HG03439 (cell line): ENCODE results near the gene HSD17B2.
"Not testable (repeated sequence)": the region's sequence is repeated elsewhere in the genome, so short reads cannot be mapped to it uniquely, and the experiment has no call there.

Experiments
- ATAC-seq: cut with Tn5 transposase; IDR thresholded peaks from one replicate; pipeline ENCODE4 v1.9.1; 2021; ENCODE audit warnings: mild to moderate bottlenecking, moderate library complexity; ENCODE audit not compliant: unreplicated experiment

The HSD17B2 gene

DNA sequence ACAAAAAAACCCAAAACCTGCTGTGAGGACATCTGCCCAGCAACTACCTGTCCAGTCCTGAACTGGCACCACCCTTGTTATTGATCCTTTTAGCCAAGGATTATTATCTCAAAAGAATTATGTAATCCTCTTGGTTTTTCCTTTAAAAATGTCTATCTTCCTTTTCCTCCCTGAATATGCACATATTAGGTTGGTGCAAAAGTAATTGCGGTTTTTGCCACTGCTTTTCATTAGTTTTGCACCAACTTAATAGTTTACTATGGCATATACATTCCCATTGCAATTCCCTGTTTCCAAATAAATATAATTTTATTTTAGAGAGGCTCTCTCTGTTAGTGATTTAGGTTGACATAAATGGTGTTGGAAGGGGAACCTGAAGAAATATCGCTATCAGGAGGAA, 83.7 kb downstream of the HSD17B2 start:
- no peak for ATAC-seq

DNA sequence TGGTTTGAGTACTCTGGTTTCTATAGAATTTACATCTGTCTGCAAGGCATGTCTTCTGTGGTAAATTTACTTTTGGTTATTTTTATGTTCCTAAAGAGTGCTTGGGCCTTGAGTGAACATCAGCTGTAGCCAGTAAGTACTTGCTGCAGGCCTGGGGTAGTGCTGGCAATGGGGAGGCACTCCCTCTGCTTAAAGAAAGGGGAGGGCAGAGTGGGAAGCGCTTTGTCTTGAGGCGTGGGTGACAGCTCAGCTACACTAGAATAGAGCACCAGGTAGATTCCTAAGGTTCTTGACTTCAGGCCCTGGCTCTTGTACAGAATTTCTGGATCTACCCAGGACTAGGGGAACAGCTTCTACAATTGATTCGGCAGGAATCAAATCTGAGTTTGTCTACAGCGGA, 84.4 kb downstream of the HSD17B2 start:
- no peak for ATAC-seq

DNA sequence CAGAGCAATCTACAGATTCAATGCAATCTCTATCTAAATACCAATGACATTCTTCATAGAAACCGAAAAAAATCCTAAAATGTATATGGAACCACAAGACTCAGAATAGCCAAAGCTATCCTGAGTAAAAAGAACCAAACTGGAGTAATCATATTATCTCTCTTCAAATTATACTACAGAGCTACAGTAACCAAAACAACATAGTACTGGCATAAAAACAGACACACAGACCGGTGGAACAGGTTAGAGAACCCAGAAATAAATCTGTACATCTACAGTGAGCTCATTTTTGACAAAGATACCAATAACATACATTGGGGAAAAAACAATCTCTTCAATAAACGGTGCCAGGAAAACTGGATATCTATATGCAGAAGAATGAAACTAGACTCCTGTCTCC, 89.6 kb downstream of the HSD17B2 start:
- ATAC-seq, result no peak

DNA sequence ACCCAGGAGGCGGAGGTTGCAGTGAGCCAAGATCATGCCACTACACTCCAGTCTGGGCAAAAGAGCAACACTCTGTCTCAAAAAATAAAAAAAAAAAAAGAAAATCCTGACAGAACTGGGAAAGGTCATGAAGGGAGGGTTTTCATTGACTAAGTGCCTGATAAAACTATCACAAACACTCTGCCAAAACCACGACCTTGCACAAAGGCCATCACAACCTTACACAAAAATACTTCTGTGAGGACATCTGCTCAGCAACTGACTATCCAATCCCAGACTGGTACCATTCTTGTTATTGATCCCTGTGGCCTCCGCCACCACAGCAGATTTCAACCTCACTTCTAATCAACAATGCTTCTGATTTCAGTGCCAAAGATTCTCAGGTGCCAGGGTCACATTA, 94.8 kb downstream of the HSD17B2 start:
- no peak for ATAC-seq

- ATAC-seq, result no peak
Measured at GRCh38 chr16:82133798-82134197, 98.7 kb downstream of the HSD17B2 start.

DNA sequence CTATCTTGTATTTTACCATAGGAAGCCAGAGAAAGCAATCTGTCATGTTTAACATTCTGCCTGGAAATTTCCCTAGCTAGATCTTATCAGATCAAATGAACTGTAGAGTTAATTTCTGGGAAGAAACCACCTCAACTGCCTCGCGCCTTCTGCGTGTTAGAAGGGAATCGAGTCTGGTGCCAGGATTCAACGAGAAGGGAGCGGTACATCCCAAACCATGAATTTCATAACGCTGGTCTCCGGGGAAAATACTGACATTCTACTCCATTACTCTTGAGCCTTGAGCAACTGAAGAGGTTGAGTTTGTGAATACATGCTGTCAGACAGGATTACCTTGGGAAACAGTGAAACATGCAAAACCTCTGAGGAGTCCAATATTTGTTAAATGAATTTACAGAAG, 99.8 kb downstream of the HSD17B2 start:
- ATAC-seq, result no peak

DNA sequence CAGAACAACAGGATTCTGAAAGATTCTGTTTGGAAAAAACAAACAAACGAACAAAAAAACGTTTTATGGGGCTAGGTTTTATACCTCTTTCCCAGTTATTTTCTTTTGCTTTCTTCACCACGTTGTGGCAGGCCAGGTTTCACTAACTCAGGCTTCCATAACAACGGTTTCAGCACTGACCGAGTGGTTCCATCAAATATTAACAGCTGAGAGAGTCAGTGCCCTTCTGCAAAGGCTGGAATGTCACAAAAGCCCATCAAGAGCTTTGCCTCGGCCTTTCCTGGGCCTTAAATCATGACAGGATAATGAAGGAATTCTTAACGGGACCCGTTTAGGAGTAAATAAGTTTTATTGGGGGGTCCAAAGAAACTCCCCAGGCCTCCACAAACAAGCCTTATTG, 100.8 kb downstream of the HSD17B2 start:
- no peak for ATAC-seq

- ATAC-seq, result no peak
Measured at GRCh38 chr16:82136956-82137821, 102.1 kb downstream of the HSD17B2 start.

DNA sequence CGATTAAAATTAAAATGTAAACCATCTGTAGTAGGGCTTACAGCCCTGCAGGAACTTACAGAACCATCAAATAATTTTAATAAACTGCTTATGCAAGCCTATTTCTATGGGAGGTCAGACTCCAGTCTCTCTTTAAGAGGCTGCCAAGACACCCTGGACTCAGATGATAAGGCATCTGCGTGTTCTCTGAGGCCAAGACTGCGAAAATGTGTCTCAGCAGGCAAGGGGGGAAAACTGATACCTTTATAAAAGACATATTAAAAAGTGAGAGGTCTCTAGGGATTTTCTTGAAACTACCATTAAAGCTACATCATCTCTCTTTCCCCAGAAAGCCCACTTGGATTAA, 102.7 kb downstream of the HSD17B2 start:
- no peak for ATAC-seq

- ATAC-seq, result no peak
Measured at GRCh38 chr16:82138478-82139285, 103.6 kb downstream of the HSD17B2 start.

DNA sequence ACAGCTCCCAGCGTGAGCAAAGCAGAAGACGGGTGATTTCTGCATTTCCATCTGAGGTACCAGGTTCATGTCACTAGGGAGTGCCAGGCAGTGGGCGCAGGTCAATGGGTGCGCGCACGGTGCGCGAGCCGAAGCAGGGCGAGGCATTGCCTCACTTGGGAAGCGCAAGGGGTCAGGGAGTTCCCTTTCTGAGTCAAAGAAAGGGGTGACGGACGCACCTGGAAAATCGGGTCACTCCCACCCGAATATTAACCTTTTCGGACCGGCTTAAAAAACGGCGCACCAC, 104.2 kb downstream of the HSD17B2 start:
- not testable (repeated sequence) for ATAC-seq

GRCh38 chr16:82146556-82146955, 111.5 kb downstream of the HSD17B2 start:
- no peak for ATAC-seq

- ATAC-seq, result no peak
Measured at GRCh38 chr16:82146957-82147356, 111.9 kb downstream of the HSD17B2 start.

GRCh38 chr16:82147546-82147945, 112.5 kb downstream of the HSD17B2 start:
- no peak for ATAC-seq
